ENCODE data around the gene NEURL1. TPM values are rescaled to one million over a fixed set of nuclear protein-coding genes. Genes with fewer than 3 reads are reported as not detected.

The NEURL1 gene
- total and polyA plus RNA-seq, 2 donors (not counting 3 experiments of a cell fraction or from before 2014, with no cell fraction given), result 0.06 to 0.22 TPM

DNA sequence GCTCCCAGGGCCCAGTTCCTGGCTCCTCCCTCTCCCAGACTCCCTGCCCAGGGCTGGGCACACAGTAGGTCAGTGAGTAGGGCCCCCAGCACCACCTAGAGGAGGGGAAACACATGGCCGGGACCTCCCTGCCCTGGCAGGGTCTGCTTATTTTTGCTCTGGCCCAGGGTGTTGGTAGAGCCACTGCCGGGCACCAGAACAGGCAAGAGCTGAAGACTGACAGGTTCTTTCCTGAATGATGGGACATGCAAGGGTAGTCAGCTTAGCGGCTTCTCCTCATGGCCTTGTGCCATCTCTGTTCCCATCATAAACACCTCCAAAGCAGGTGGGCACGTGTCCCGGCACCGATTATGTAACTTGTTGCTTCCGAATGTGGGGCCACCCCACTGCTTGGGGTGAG, 86.5 kb downstream of the NEURL1 start:
- H3K27me3 ChIP-seq (ENCODE audit: control insufficient read depth in 2 of 2, insufficient read depth in 2 of 2, low read length in 2 of 2), result peaks cover 15 to 30% of the 10 kb centered on the region in 2 experiments
- H2AFZ ChIP-seq (ENCODE audit: low read depth, low read length), result no peak overlapping the region
- no peak overlapping the region for H3K9ac ChIP-seq (replicated peaks; ENCODE audit: extremely low read depth, insufficient read depth, low read length)
- no peak overlapping the region for H3K4me2 ChIP-seq (ENCODE audit: insufficient read depth, low read length)
- POLR2A ChIA-PET, result no interaction called here
- no peak overlapping the region for H3K27ac ChIP-seq (ENCODE audit: insufficient read depth, low read depth, low read length)
- no peaks in the 10 kb centered on the region for H3K79me2 ChIP-seq (ENCODE audit: control insufficient read depth, insufficient read depth, low read length)
- no peaks in the 10 kb centered on the region for H3K9me1 ChIP-seq (replicated peaks; ENCODE audit: control insufficient read depth, extremely low read depth, insufficient read depth, low read length)
- CTCF ChIA-PET, result interaction anchor here (0.7 to 2.0 kb wide), 3 partner anchors 10 to 14 kb away, joined by 3 to 10 read pairs (median 6); no protein-coding TSS in a partner anchor
- no peaks in the 10 kb centered on the region for H3K4me1 ChIP-seq (ENCODE audit: control insufficient read depth, extremely low read depth, insufficient read depth, low read length)
- FAIRE-seq (no peak), DNase-seq (ENCODE audit: low read depth, low spot score) (no peak)
- TF ChIP-seq EZH2 (IDR thresholded peaks at IDR 0.05; ENCODE audit: borderline replicate concordance, low read depth, low read length, severe bottlenecking) (no peak), MYC (IDR thresholded peaks at IDR 0.05; ENCODE audit: low read depth, low read length) (no peak), POLR2AphosphoS5 (IDR thresholded peaks at IDR 0.05; ENCODE audit: insufficient read depth, low read depth, low read length) (no peak), POLR2A (IDR thresholded peaks at IDR 0.05; ENCODE audit: low read depth, low read length) (no peak), JUN (IDR thresholded peaks at IDR 0.05; ENCODE audit: borderline replicate concordance, insufficient read depth, insufficient read length, low read depth) (no peak), CTCF (IDR thresholded peaks at IDR 0.05; ENCODE audit: extremely low read depth in 1 of 2, insufficient read depth in 1 of 2, low read depth in 1 of 2, low read length in 2 of 2) (no peak), FOS (IDR thresholded peaks at IDR 0.05; ENCODE audit: borderline replicate concordance, insufficient read depth, low read length) (no peak), GATA2 (IDR thresholded peaks at IDR 0.05; ENCODE audit: insufficient read depth, insufficient read length, low read depth, low read length) (no peak)
- TF ChIP-seq, protein P1, sequence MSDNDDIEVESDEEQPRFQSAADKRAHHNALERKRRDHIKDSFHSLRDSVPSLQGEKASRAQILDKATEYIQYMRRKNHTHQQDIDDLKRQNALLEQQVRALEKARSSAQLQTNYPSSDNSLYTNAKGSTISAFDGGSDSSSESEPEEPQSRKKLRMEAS (IDR thresholded peaks at IDR 0.05; ENCODE audit: insufficient read depth, insufficient read length), result no peak
- no peaks in the 10 kb centered on the region for H3K9me3 ChIP-seq (replicated peaks; ENCODE audit: control insufficient read depth, insufficient read depth, low read length)
- H4K20me1 ChIP-seq (replicated peaks; ENCODE audit: control insufficient read depth, extremely low read depth, insufficient read depth, low read length), result no peaks in the 10 kb centered on the region
- no peak overlapping the region for H3K4me3 ChIP-seq (replicated peaks in 1 of 3; ENCODE audit: insufficient read depth in 1 of 3, low read depth in 1 of 3, low read length in 3 of 3)
- BruUV-seq (replicated peaks), result no TSS peak
- dilution Hi-C loops (cut with MboI; ENCODE audit: extremely low pct_ligation_motif_present, low sequenced_read_pairs), result no loop called here
- H3K36me3 ChIP-seq (ENCODE audit: control insufficient read depth in 2 of 2, extremely low read depth in 1 of 2, insufficient read depth in 2 of 2, low read length in 2 of 2), result no peaks in the 10 kb centered on the region
- intact Hi-C loops (cut with micrococcal nuclease), result loop anchor here (5.0 kb wide), 1 partner anchor 78 kb away; no protein-coding TSS in a partner anchor

Data from endothelial cell of umbilical vein (primary cell).